ENCODE measurements around the gene NDE1. TPM values are rescaled to one million over a fixed set of nuclear protein-coding genes. Genes with fewer than 3 reads are reported as not detected.

NDE1 gene
- total RNA-seq, 4 donors from 2014 or later, result 46.1 to 94.9 (median 70.1) TPM

- Histone ChIP-seq H3K4me3 (peak overlapping the region; percentile 77 to 94 (median 86)), H3K4me1 (peaks cover 18 to 32% (median 28%) of the 10 kb centered on the region in 4 donors), H3K36me3 (peaks cover 18 to 29% (median 23%) of the 10 kb centered on the region in 4 donors), H3K27ac (replicated peaks in 1 of 4) (peak overlapping the region; percentile 95 to 100 (median 98)), H3K27me3 (peaks cover 0 to 4% (median 0%) of the 10 kb centered on the region in 4 donors), H3K9me3 (no peaks in the 10 kb centered on the region)
- TF ChIP-seq POLR2AphosphoS5 (IDR thresholded peaks at IDR 0.05), result no peak
- no peak for TF ChIP-seq POLR2A (IDR thresholded peaks at IDR 0.05; ENCODE audit: low read depth)
- TF ChIP-seq CTCF (IDR thresholded peaks at IDR 0.05), result no peak
- no peak for TF ChIP-seq EP300 (IDR thresholded peaks at IDR 0.05)
- DNase-seq (ENCODE audit: extremely low spot score), result no peak
- intact Hi-C loops (cut with DNase I), result no loop called here
- 23% methylated on average over 15 of the region's 15 CpGs for WGBS
Observed at GRCh38 chr16:15641753-15642556, 8.1 kb upstream of the NDE1 start.

- Histone ChIP-seq H3K27me3 (peaks cover 0 to 4% (median 0%) of the 10 kb centered on the region in 4 donors), H3K4me1 (peaks cover 18 to 32% (median 28%) of the 10 kb centered on the region in 4 donors), H3K27ac (replicated peaks in 1 of 4) (peak overlapping the region; percentile 95 to 100 (median 98)), H3K9me3 (no peaks in the 10 kb centered on the region), H3K36me3 (peaks cover 14 to 23% (median 17%) of the 10 kb centered on the region in 4 donors), H3K4me3 (peak overlapping the region; percentile 77 to 94 (median 86))
- DNase-seq (ENCODE audit: extremely low spot score), result peak; percentile 92
- intact Hi-C loops (cut with DNase I), result no loop called here
- WGBS, result 0% methylated on average over 14 of the region's 23 CpGs
- TF ChIP-seq POLR2A (IDR thresholded peaks at IDR 0.05; ENCODE audit: low read depth) (no peak), CTCF (IDR thresholded peaks at IDR 0.05) (peak; percentile 16 to 36 (median 22))
Observed at GRCh38 chr16:15642557-15643047, 7.4 kb upstream of the NDE1 start.

GRCh38 chr16:15643048-15643945, 6.7 kb upstream of the NDE1 start, which contains the start of gene MARF1:
MARF1 (minus strand) TSS chr16:15643154; CDS start chr16:15639233, 3,921 bp downstream.
- H3K27me3 ChIP-seq, result peaks cover 0 to 4% (median 0%) of the 10 kb centered on the region in 4 donors
- under 1% methylated on average over 36 of the region's 58 CpGs for WGBS
- peaks cover 18 to 32% (median 28%) of the 10 kb centered on the region in 4 donors for H3K4me1 ChIP-seq
- H3K27ac ChIP-seq (replicated peaks in 1 of 4), result peak within 1 kb of the TSS; percentile 95 to 100 (median 98)
- H3K4me3 ChIP-seq, result peak within 1 kb of the TSS; percentile 77 to 94 (median 86)
- intact Hi-C loops (cut with DNase I), result no loop called here
- no peaks in the 10 kb centered on the region for H3K9me3 ChIP-seq
- TF ChIP-seq POLR2AphosphoS5 (IDR thresholded peaks at IDR 0.05) (peak; percentile 98 to 99), POLR2A (IDR thresholded peaks at IDR 0.05; ENCODE audit: low read depth) (peak; percentile 99), CTCF (IDR thresholded peaks at IDR 0.05) (peak; percentile 42 to 62 (median 54)), EP300 (IDR thresholded peaks at IDR 0.05) (no peak)
- DNase-seq (ENCODE audit: extremely low spot score), result peak; percentile 99
- H3K36me3 ChIP-seq, result peaks cover 7 to 16% (median 10%) of the 10 kb centered on the region in 4 donors

- Histone ChIP-seq H3K36me3 (peaks cover 1 to 10% (median 4%) of the 10 kb centered on the region in 4 donors), H3K27ac (replicated peaks in 1 of 4) (peak overlapping the region; percentile 95 to 100 (median 98)), H3K9me3 (no peaks in the 10 kb centered on the region), H3K4me3 (peak overlapping the region; percentile 77 to 94 (median 86)), H3K4me1 (peaks cover 18 to 32% (median 28%) of the 10 kb centered on the region in 4 donors), H3K27me3 (peaks cover 0 to 4% (median 0%) of the 10 kb centered on the region in 4 donors)
- WGBS, result 26% methylated on average over 4 of the region's 4 CpGs
- TF ChIP-seq CTCF (IDR thresholded peaks at IDR 0.05) (no peak), POLR2AphosphoS5 (IDR thresholded peaks at IDR 0.05) (no peak), EP300 (IDR thresholded peaks at IDR 0.05) (no peak), POLR2A (IDR thresholded peaks at IDR 0.05; ENCODE audit: low read depth) (no peak)
- intact Hi-C loops (cut with DNase I), result no loop called here
- no peak for DNase-seq (ENCODE audit: extremely low spot score)
Observed at GRCh38 chr16:15643946-15644250, 6.1 kb upstream of the NDE1 start.

Data from esophagus muscularis mucosa (tissue), 4 donors.